ENCODE measurements around the gene HNF4A. TPM values are rescaled to one million over a fixed set of nuclear protein-coding genes. Genes with fewer than 3 reads are reported as not detected.

The HNF4A gene
- total and polyA plus RNA-seq, 2 of the 13 experiments (the other 11 are each of a cell fraction or from before 2014, with no cell fraction given): 80.9 to 169 TPM

DNA sequence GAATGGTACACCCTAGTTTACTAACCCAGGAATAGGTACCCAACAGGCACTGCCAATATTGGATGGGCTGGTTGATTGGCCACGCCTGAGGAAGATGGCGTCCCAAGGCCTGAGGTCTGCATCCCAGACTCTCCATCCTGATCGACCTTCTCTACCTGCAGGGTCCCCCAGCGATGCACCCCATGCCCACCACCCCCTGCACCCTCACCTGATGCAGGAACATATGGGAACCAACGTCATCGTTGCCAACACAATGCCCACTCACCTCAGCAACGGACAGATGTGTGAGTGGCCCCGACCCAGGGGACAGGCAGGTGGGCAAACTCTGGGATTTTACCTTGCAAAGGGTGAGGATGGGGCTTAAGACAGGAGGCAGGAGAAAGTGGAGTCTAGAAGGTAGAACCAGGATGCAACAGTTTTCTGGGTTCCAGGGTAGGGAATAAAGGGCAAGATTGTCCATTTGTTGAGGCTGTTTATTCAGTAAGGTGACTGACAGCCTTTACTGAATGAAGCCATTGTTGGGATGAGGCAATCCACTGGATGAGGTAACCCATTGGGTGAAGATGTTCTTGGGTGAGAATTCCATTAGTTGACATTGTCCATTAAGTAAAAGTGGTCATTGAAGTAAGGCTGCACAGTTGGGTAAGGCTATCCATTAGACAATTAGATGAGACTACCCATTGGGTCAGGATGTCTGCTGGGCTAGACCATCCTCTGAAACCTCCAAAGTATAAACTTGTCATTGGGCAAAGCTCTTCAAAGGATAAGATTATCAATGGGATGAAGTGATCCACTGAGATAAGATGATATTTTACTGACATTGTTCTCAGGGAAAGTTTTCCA, 72.9 kb downstream of the HNF4A start (continued):
- TF ChIP-seq HNRNPL (IDR thresholded peaks at IDR 0.05; ENCODE audit: low read depth, low read length) (peak; percentile 75; the same call in 1 of the 2 replicates), CEBPG (CRISPR knock-in tag; IDR thresholded peaks at IDR 0.05) (peak; percentile 100), ZNF432 (CRISPR knock-in tag; IDR thresholded peaks at IDR 0.05; ENCODE audit: borderline replicate concordance) (no peak), ZSCAN22 (CRISPR knock-in tag; IDR thresholded peaks at IDR 0.05) (0 out of 2 replicates have a peak, but pooled peaks have one; percentile 53), CCDC6 (CRISPR knock-in tag; IDR thresholded peaks at IDR 0.05) (peak; percentile 88), RORA (CRISPR knock-in tag; IDR thresholded peaks at IDR 0.05) (no peak), NPAS2 (CRISPR knock-in tag; IDR thresholded peaks at IDR 0.05; ENCODE audit: borderline replicate concordance) (no peak), JUND (CRISPR knock-in tag; IDR thresholded peaks at IDR 0.05) (peak; percentile 97), BRD4 (CRISPR knock-in tag; IDR thresholded peaks at IDR 0.05) (no peak), HNRNPH1 (optimal IDR thresholded peaks at IDR 0.05; ENCODE audit: low read depth, low read length) (no peak), SSRP1 (CRISPR knock-in tag; IDR thresholded peaks at IDR 0.05) (no peak; the same call in 1 of the 2 replicates), NR2F6 (IDR thresholded peaks at IDR 0.05) (peak; percentile 77), NR2F6 (CRISPR knock-in tag; IDR thresholded peaks at IDR 0.05) (peak; percentile 90), ADNP (CRISPR knock-in tag; IDR thresholded peaks at IDR 0.05) (no peak), CENPX (CRISPR knock-in tag; IDR thresholded peaks at IDR 0.05) (no peak), MAFG (CRISPR knock-in tag; IDR thresholded peaks at IDR 0.05) (no peak)
- TF ChIP-seq, protein P1, sequence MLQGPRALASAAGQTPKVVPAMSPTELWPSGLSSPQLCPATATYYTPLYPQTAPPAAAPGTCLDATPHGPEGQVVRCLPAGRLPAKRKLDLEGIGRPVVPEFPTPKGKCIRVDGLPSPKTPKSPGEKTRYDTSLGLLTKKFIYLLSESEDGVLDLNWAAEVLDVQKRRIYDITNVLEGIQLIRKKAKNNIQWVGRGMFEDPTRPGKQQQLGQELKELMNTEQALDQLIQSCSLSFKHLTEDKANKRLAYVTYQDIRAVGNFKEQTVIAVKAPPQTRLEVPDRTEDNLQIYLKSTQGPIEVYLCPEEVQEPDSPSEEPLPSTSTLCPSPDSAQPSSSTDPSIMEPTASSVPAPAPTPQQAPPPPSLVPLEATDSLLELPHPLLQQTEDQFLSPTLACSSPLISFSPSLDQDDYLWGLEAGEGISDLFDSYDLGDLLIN (CRISPR knock-in tag; IDR thresholded peaks at IDR 0.05; ENCODE audit: borderline replicate concordance): no peak
- TF ChIP-seq, protein P2, sequence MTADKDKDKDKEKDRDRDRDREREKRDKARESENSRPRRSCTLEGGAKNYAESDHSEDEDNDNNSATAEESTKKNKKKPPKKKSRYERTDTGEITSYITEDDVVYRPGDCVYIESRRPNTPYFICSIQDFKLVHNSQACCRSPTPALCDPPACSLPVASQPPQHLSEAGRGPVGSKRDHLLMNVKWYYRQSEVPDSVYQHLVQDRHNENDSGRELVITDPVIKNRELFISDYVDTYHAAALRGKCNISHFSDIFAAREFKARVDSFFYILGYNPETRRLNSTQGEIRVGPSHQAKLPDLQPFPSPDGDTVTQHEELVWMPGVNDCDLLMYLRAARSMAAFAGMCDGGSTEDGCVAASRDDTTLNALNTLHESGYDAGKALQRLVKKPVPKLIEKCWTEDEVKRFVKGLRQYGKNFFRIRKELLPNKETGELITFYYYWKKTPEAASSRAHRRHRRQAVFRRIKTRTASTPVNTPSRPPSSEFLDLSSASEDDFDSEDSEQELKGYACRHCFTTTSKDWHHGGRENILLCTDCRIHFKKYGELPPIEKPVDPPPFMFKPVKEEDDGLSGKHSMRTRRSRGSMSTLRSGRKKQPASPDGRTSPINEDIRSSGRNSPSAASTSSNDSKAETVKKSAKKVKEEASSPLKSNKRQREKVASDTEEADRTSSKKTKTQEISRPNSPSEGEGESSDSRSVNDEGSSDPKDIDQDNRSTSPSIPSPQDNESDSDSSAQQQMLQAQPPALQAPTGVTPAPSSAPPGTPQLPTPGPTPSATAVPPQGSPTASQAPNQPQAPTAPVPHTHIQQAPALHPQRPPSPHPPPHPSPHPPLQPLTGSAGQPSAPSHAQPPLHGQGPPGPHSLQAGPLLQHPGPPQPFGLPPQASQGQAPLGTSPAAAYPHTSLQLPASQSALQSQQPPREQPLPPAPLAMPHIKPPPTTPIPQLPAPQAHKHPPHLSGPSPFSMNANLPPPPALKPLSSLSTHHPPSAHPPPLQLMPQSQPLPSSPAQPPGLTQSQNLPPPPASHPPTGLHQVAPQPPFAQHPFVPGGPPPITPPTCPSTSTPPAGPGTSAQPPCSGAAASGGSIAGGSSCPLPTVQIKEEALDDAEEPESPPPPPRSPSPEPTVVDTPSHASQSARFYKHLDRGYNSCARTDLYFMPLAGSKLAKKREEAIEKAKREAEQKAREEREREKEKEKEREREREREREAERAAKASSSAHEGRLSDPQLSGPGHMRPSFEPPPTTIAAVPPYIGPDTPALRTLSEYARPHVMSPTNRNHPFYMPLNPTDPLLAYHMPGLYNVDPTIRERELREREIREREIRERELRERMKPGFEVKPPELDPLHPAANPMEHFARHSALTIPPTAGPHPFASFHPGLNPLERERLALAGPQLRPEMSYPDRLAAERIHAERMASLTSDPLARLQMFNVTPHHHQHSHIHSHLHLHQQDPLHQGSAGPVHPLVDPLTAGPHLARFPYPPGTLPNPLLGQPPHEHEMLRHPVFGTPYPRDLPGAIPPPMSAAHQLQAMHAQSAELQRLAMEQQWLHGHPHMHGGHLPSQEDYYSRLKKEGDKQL (CRISPR knock-in tag; IDR thresholded peaks at IDR 0.05; ENCODE audit: low read depth): peak; percentile 82
- TF ChIP-seq, protein P3, sequence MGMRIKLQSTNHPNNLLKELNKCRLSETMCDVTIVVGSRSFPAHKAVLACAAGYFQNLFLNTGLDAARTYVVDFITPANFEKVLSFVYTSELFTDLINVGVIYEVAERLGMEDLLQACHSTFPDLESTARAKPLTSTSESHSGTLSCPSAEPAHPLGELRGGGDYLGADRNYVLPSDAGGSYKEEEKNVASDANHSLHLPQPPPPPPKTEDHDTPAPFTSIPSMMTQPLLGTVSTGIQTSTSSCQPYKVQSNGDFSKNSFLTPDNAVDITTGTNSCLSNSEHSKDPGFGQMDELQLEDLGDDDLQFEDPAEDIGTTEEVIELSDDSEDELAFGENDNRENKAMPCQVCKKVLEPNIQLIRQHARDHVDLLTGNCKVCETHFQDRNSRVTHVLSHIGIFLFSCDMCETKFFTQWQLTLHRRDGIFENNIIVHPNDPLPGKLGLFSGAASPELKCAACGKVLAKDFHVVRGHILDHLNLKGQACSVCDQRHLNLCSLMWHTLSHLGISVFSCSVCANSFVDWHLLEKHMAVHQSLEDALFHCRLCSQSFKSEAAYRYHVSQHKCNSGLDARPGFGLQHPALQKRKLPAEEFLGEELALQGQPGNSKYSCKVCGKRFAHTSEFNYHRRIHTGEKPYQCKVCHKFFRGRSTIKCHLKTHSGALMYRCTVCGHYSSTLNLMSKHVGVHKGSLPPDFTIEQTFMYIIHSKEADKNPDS (CRISPR knock-in tag; IDR thresholded peaks at IDR 0.05): no peak
- TF ChIP-seq, protein P4, sequence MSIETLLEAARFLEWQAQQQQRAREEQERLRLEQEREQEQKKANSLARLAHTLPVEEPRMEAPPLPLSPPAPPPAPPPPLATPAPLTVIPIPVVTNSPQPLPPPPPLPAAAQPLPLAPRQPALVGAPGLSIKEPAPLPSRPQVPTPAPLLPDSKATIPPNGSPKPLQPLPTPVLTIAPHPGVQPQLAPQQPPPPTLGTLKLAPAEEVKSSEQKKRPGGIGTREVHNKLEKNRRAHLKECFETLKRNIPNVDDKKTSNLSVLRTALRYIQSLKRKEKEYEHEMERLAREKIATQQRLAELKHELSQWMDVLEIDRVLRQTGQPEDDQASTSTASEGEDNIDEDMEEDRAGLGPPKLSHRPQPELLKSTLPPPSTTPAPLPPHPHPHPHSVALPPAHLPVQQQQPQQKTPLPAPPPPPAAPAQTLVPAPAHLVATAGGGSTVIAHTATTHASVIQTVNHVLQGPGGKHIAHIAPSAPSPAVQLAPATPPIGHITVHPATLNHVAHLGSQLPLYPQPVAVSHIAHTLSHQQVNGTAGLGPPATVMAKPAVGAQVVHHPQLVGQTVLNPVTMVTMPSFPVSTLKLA (IDR thresholded peaks at IDR 0.05): no peak
